Nephron progenitor cell (in vitro differentiated cells): Measurements from ENCODE around the gene KCNJ12.
"Not testable (repeated sequence)": the region's sequence is repeated elsewhere in the genome, so short reads cannot be mapped to it uniquely, and the experiment has no call there.

ENCODE experiments used
- DNase-seq: peaks from one replicate; pipeline ENCODE4 v3.0.0; 2021
- H3K27ac Mint-ChIP-seq: 2 replicates; pipeline ENCODE4 v1.8.0; 2021; ENCODE audit warnings: mild to moderate bottlenecking, moderate library complexity, mixed read lengths
- H3K27me3 Mint-ChIP-seq: 2 replicates; pipeline ENCODE4 v1.8.0; 2021; ENCODE audit warnings: mild to moderate bottlenecking, low read depth, mixed read lengths; ENCODE audit not compliant: poor library complexity
- H3K36me3 Mint-ChIP-seq: 2 replicates; pipeline ENCODE4 v1.8.0; 2021; ENCODE audit warnings: low read depth, mixed read lengths
- H3K4me1 Mint-ChIP-seq: 2 replicates; pipeline ENCODE4 v1.8.0; 2021; ENCODE audit warnings: mixed read lengths
- H3K4me3 Mint-ChIP-seq: 2 replicates; pipeline ENCODE4 v1.8.0; 2021; ENCODE audit warnings: mild to moderate bottlenecking, moderate library complexity, mixed read lengths
- H3K9me3 Mint-ChIP-seq: 2 replicates; pipeline ENCODE4 v1.8.0; 2021; ENCODE audit warnings: mild to moderate bottlenecking, moderate library complexity, mixed read lengths
- TF ChIP-seq, protein P1 (sequence below): fragments of 200-600 bp; sonication (generic); IDR thresholded peaks from 2 replicates; pipeline ENCODE4 v1.5.0; 2021; ENCODE audit warnings: antibody characterized with exemption

Gene KCNJ12

GRCh38 chr17:21341925-21342540 lies 34.1 kb upstream of the KCNJ12 start:
- not testable (repeated sequence) for H3K4me3 Mint-ChIP-seq, H3K9me3 Mint-ChIP-seq, H3K4me1 Mint-ChIP-seq, DNase-seq, H3K36me3 Mint-ChIP-seq, H3K27me3 Mint-ChIP-seq, H3K27ac Mint-ChIP-seq

DNA sequence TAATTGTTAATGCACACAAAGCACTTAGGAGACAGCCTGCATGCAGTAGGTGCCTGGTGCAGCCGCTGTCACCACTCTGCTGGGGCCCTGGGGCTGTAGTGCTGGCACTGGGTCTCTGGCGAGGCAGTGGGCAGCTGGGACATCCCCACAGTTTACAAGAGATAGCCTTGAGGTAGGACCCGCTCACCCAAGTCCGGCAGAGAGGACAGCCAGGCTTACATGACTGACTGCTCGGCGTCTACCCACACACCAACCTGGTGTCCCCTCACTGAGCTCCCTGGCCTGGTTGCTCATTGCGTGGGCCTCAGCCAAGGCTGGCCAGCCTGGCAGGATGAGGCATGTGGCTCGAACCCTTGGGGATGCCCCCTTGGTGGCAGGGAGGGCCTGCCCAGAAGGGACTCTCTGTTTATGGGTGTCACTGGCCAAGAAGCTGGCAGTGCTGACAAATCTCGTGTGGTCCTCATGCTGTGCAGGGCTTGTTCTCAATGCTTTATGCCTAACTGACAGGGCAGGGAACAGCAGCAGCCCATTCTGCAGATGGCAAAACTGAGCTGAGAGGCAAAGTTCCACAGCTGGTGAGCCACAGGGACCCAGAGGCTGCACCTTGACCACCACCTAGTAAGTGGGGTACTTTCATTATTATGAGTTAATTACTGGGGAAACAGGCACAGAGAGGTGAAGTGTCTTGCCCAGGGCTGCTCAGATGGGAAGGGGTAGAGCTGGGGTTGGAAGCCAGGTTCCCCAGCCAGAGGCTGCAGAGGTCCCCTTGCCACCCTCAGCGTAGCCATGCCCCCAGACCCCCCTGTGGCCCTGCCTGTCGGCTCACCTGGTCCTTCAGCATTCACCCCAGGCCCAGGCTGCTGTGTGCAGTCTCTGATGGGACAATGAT lies 32.9 kb upstream of the KCNJ12 start:
- H3K27me3 Mint-ChIP-seq, H3K27ac Mint-ChIP-seq, H3K4me1 Mint-ChIP-seq, H3K9me3 Mint-ChIP-seq, H3K4me3 Mint-ChIP-seq, H3K36me3 Mint-ChIP-seq, DNase-seq: not testable (repeated sequence)

- H3K27ac Mint-ChIP-seq, DNase-seq, H3K4me3 Mint-ChIP-seq, H3K4me1 Mint-ChIP-seq, H3K27me3 Mint-ChIP-seq, H3K36me3 Mint-ChIP-seq, H3K9me3 Mint-ChIP-seq: not testable (repeated sequence)
Observed at GRCh38 chr17:21344801-21345200, 31.4 kb upstream of the KCNJ12 start.

DNA sequence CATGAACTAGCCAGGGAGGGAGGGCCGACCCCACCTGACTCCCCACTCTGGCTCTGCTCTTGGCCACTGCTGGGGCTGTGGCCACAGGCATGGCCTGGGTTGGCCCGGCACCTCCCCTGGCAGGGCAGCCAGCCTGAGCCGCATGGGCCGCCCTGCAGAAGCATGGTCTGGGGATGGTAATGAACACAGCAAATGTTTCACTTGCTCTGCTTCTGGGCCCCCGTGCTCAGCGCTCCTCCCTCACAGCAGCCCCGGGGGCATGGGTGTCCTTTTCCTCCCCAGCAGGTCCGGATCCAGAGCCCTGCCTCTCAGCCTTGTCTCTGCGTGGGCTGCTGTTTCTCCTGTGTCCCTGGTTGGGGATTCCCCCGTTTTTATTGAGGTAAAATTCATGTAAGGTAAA lies 30.9 kb upstream of the KCNJ12 start:
- DNase-seq: no peak
- Mint-ChIP-seq H3K4me1 (peaks cover 10% of the 10 kb centered on the region), H3K9me3 (peaks cover 10% of the 10 kb centered on the region), H3K27me3 (peaks cover 9% of the 10 kb centered on the region), H3K27ac (no peak overlapping the region), H3K4me3 (no peak overlapping the region), H3K36me3 (no peaks in the 10 kb centered on the region)
- TF ChIP-seq, protein P1, sequence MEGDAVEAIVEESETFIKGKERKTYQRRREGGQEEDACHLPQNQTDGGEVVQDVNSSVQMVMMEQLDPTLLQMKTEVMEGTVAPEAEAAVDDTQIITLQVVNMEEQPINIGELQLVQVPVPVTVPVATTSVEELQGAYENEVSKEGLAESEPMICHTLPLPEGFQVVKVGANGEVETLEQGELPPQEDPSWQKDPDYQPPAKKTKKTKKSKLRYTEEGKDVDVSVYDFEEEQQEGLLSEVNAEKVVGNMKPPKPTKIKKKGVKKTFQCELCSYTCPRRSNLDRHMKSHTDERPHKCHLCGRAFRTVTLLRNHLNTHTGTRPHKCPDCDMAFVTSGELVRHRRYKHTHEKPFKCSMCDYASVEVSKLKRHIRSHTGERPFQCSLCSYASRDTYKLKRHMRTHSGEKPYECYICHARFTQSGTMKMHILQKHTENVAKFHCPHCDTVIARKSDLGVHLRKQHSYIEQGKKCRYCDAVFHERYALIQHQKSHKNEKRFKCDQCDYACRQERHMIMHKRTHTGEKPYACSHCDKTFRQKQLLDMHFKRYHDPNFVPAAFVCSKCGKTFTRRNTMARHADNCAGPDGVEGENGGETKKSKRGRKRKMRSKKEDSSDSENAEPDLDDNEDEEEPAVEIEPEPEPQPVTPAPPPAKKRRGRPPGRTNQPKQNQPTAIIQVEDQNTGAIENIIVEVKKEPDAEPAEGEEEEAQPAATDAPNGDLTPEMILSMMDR: no peak

DNA sequence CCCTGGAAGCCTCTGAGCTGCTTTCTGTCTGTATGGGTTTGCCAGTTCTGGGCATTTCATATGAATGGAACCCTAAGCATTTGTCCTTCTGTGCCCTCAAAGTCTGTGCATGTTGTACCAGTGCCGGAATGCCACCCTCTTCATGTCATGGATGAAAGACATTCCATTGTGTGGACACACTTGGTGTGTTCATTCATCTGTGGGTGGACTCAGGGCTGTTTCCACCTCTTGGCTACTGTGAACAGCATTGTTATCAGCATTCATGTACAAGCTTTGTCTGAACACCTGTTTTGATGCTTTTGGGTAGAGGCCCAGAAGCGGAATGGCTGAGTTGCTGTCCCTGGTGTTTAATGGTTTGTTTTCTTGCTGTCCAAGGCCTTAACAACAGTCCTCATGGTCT lies 30.1 kb upstream of the KCNJ12 start:
- H3K4me3 Mint-ChIP-seq, H3K9me3 Mint-ChIP-seq, H3K27me3 Mint-ChIP-seq, H3K27ac Mint-ChIP-seq, H3K4me1 Mint-ChIP-seq, H3K36me3 Mint-ChIP-seq, DNase-seq: not testable (repeated sequence)

- H3K4me1 Mint-ChIP-seq: peaks cover 16% of the 10 kb centered on the region
- H3K27ac Mint-ChIP-seq, H3K36me3 Mint-ChIP-seq, H3K4me3 Mint-ChIP-seq, DNase-seq, H3K9me3 Mint-ChIP-seq: not testable (repeated sequence)
- H3K27me3 Mint-ChIP-seq: peaks cover 12% of the 10 kb centered on the region
Observed at GRCh38 chr17:21346651-21347250, 29.4 kb upstream of the KCNJ12 start.

- not testable (repeated sequence) for DNase-seq, H3K27ac Mint-ChIP-seq, H3K9me3 Mint-ChIP-seq, H3K36me3 Mint-ChIP-seq, H3K4me3 Mint-ChIP-seq
- Mint-ChIP-seq H3K27me3 (peaks cover 15% of the 10 kb centered on the region), H3K4me1 (peaks cover 18% of the 10 kb centered on the region)
Observed at GRCh38 chr17:21347660-21348059, 28.5 kb upstream of the KCNJ12 start.

- H3K9me3 Mint-ChIP-seq, H3K36me3 Mint-ChIP-seq, H3K4me3 Mint-ChIP-seq, DNase-seq, H3K27ac Mint-ChIP-seq: not testable (repeated sequence)
- peaks cover 24% of the 10 kb centered on the region for H3K4me1 Mint-ChIP-seq
- peaks cover 20% of the 10 kb centered on the region for H3K27me3 Mint-ChIP-seq
Observed at GRCh38 chr17:21348081-21348925, 27.9 kb upstream of the KCNJ12 start.

GRCh38 chr17:21348926-21349261 lies 27.3 kb upstream of the KCNJ12 start:
- not testable (repeated sequence) for H3K36me3 Mint-ChIP-seq, H3K4me3 Mint-ChIP-seq, H3K27ac Mint-ChIP-seq, DNase-seq, H3K9me3 Mint-ChIP-seq
- Mint-ChIP-seq H3K4me1 (peaks cover 27% of the 10 kb centered on the region), H3K27me3 (peaks cover 17% of the 10 kb centered on the region)

DNA sequence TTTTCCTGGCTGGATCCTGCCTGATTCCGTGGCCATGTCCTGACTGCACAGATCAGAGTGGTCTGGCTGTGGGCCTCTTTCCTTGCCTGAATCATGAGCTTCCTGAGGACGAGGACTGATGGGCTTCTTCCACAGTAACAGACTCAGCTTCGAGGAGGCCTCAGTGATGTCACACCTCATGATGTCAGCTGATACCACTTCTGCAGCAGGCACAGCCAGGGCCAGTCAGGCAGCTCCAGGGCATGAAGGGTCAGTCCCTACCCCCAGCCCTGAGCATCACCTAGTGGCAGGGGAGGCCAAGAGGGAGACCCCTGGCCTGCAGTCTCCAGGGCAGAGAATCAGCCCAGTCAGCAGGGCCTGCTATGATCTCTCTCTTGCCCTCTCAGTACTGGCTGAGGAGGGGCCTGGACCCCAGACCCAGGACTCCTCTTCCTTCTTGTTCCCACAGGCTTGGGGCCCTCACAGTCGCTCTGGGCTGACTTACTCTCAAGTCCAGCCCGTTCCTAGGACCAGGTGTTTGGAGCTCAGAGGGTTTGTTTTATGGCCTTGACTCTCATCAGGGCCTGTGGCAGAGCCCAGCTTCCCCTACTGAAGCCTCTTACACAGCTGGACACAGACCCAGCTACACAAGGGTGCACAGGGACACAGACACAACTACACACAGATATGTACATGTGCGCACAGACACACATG lies 26.7 kb upstream of the KCNJ12 start:
- H3K27me3 Mint-ChIP-seq: peaks cover 17% of the 10 kb centered on the region
- H3K9me3 Mint-ChIP-seq, H3K27ac Mint-ChIP-seq, H3K36me3 Mint-ChIP-seq, H3K4me3 Mint-ChIP-seq, DNase-seq: not testable (repeated sequence)
- H3K4me1 Mint-ChIP-seq: peaks cover 32% of the 10 kb centered on the region

- H3K9me3 Mint-ChIP-seq, H3K27ac Mint-ChIP-seq, H3K36me3 Mint-ChIP-seq, DNase-seq, H3K4me3 Mint-ChIP-seq: not testable (repeated sequence)
- H3K27me3 Mint-ChIP-seq: peaks cover 23% of the 10 kb centered on the region
- peaks cover 42% of the 10 kb centered on the region for H3K4me1 Mint-ChIP-seq
Observed at GRCh38 chr17:21350495-21350894, 25.7 kb upstream of the KCNJ12 start.
